Measurements from ENCODE around the gene DERL3. TPM values are rescaled to one million over a fixed set of nuclear protein-coding genes. Genes with fewer than 3 reads are reported as not detected.

The DERL3 gene
- total RNA-seq, 1 experiment from 2014 or later: 12.5 TPM

DNA sequence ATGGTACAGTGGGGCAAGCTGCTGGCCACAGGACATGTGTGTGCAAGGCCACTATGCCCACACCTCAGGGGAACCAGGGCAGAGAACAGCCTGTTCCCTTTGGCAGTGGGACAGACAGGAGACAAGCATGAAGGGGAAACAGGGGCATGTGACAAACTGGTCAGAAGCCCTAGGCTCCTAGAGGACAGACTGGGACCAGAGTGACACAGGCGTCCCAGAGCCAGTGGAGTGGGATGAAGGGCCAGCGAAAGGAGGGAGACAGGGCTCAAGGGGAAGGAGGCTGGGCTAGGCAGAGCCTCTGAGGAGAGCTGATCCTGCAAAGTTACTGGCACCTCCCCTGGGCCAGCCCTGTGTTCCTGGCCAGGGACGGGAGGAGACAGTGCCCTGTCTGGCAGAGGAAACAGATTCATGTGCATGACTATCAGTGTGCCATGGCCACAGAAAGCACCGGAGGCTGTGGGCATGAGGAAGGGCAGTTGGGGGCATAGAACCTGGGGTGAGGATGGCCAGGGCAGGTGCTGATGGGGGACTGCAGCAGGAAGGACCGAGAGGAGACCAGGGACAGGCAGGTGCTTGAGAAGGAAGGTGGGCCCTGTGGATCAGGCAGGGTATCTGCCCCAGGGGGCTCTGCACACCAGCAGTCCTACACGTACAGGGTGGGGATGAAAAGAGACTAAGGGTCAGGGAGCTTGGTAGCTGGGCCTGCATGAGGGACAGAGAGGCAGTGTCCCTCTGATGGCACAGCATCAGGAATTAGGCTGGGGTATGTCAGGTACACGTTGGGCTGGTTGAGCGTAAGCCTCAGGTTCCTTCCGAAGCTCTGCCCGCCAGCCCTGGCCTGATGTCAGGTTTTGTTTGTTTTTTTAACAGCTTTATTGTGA is 9.8 kb downstream of the DERL3 start:
- H3K27ac Mint-ChIP-seq: peak overlapping the region; percentile 71

GRCh38 chr22:23827351-23827995 is 11.3 kb downstream of the DERL3 start:
- Mint-ChIP-seq H3K27ac (no peak overlapping the region), H3K36me3 (peaks cover 70% of the 10 kb centered on the region), H3K4me3 (no peak overlapping the region), H3K27me3 (ENCODE audit: low read depth) (no peaks in the 10 kb centered on the region; the same call in 1 of the 2 replicates), H3K9me3 (no peaks in the 10 kb centered on the region), H3K4me1 (peaks cover 8% of the 10 kb centered on the region)
- ChIA-PET CTCF (interaction anchor here (1.1 kb wide), 1 partner anchor 23 kb away, joined by 4 read pairs; no protein-coding TSS in a partner anchor), POLR2A (no interaction called here)
- no peak for ATAC-seq
- DNase-seq (ENCODE audit: low spot score): no peak
- no peak for TF ChIP-seq ZNF219 (CRISPR knock-in tag; IDR thresholded peaks at IDR 0.05; ENCODE audit: borderline replicate concordance)
- TF ChIP-seq, protein P1, sequence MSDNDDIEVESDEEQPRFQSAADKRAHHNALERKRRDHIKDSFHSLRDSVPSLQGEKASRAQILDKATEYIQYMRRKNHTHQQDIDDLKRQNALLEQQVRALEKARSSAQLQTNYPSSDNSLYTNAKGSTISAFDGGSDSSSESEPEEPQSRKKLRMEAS (CRISPR knock-in tag; IDR thresholded peaks at IDR 0.05): no peak
- TF ChIP-seq NR1H2 (CRISPR knock-in tag; IDR thresholded peaks at IDR 0.05): no peak
- no peak for TF ChIP-seq ZNF121 (CRISPR knock-in tag; IDR thresholded peaks at IDR 0.05)
- TF ChIP-seq, protein P2, sequence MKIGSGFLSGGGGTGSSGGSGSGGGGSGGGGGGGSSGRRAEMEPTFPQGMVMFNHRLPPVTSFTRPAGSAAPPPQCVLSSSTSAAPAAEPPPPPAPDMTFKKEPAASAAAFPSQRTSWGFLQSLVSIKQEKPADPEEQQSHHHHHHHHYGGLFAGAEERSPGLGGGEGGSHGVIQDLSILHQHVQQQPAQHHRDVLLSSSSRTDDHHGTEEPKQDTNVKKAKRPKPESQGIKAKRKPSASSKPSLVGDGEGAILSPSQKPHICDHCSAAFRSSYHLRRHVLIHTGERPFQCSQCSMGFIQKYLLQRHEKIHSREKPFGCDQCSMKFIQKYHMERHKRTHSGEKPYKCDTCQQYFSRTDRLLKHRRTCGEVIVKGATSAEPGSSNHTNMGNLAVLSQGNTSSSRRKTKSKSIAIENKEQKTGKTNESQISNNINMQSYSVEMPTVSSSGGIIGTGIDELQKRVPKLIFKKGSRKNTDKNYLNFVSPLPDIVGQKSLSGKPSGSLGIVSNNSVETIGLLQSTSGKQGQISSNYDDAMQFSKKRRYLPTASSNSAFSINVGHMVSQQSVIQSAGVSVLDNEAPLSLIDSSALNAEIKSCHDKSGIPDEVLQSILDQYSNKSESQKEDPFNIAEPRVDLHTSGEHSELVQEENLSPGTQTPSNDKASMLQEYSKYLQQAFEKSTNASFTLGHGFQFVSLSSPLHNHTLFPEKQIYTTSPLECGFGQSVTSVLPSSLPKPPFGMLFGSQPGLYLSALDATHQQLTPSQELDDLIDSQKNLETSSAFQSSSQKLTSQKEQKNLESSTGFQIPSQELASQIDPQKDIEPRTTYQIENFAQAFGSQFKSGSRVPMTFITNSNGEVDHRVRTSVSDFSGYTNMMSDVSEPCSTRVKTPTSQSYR (CRISPR knock-in tag; IDR thresholded peaks at IDR 0.05): no peak
- TF ChIP-seq ZNF263 (CRISPR knock-in tag; IDR thresholded peaks at IDR 0.05; ENCODE audit: low read depth): no peak
- TF ChIP-seq GABPB1 (CRISPR knock-in tag; IDR thresholded peaks at IDR 0.05): no peak

More for the DNA sequence above, 9.8 kb downstream of the DERL3 start:
- ATAC-seq (no peak), DNase-seq (ENCODE audit: low spot score) (no peak)
- Mint-ChIP-seq H3K4me3 (no peak overlapping the region), H3K27me3 (ENCODE audit: low read depth) (no peaks in the 10 kb centered on the region; the same call in 1 of the 2 replicates), H3K9me3 (no peaks in the 10 kb centered on the region), H3K36me3 (peaks cover 55% of the 10 kb centered on the region), H3K4me1 (peaks cover 8% of the 10 kb centered on the region)
- ChIA-PET POLR2A (no interaction called here), CTCF (no interaction called here)
- TF ChIP-seq NFE2L1 (CRISPR knock-in tag; IDR thresholded peaks at IDR 0.05) (no peak), ZNF512 (CRISPR knock-in tag; IDR thresholded peaks at IDR 0.05; ENCODE audit: borderline replicate concordance) (no peak), RORB (CRISPR knock-in tag; IDR thresholded peaks at IDR 0.05) (no peak)
- TF ChIP-seq, protein P3, sequence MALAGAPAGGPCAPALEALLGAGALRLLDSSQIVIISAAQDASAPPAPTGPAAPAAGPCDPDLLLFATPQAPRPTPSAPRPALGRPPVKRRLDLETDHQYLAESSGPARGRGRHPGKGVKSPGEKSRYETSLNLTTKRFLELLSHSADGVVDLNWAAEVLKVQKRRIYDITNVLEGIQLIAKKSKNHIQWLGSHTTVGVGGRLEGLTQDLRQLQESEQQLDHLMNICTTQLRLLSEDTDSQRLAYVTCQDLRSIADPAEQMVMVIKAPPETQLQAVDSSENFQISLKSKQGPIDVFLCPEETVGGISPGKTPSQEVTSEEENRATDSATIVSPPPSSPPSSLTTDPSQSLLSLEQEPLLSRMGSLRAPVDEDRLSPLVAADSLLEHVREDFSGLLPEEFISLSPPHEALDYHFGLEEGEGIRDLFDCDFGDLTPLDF (CRISPR knock-in tag; IDR thresholded peaks at IDR 0.05): no peak

GRCh38 chr22:23826510-23827350 is 12.1 kb downstream of the DERL3 start:
- Mint-ChIP-seq H3K27me3 (ENCODE audit: low read depth) (no peaks in the 10 kb centered on the region; the same call in 1 of the 2 replicates), H3K9me3 (no peaks in the 10 kb centered on the region), H3K36me3 (peaks cover 75% of the 10 kb centered on the region), H3K4me1 (peaks cover 8% of the 10 kb centered on the region), H3K4me3 (no peak overlapping the region), H3K27ac (peak overlapping the region; percentile 97)
- ATAC-seq (no peak), DNase-seq (ENCODE audit: low spot score) (no peak)
- ChIA-PET POLR2A (no interaction called here), CTCF (interaction anchor here (0.7 to 1.1 kb wide), 2 partner anchors 9 to 23 kb away, joined by 3 to 5 read pairs; no protein-coding TSS in a partner anchor)
- TF ChIP-seq, protein P4, sequence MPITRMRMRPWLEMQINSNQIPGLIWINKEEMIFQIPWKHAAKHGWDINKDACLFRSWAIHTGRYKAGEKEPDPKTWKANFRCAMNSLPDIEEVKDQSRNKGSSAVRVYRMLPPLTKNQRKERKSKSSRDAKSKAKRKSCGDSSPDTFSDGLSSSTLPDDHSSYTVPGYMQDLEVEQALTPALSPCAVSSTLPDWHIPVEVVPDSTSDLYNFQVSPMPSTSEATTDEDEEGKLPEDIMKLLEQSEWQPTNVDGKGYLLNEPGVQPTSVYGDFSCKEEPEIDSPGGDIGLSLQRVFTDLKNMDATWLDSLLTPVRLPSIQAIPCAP (CRISPR knock-in tag; IDR thresholded peaks at IDR 0.05): no peak
- no peak for TF ChIP-seq CREM (CRISPR knock-in tag; IDR thresholded peaks at IDR 0.05)
- no peak for TF ChIP-seq ZNF121 (CRISPR knock-in tag; IDR thresholded peaks at IDR 0.05)
- no peak for TF ChIP-seq ZBTB21 (CRISPR knock-in tag; IDR thresholded peaks at IDR 0.05; ENCODE audit: borderline replicate concordance)
- TF ChIP-seq MLX (CRISPR knock-in tag; IDR thresholded peaks at IDR 0.05): no peak
- no peak for TF ChIP-seq ZNF425 (CRISPR knock-in tag; conservative IDR thresholded peaks at IDR 0.05)

Data from WTC11 (cell line).